ENCODE data around the gene FOXC2.
A peak's percentile ranks its signal among the peaks of the same experiment; 100 is the strongest.

The FOXC2 gene

GRCh38 chr16:86563469-86564345, 2.9 kb upstream of the FOXC2 start:
- Mint-ChIP-seq H3K27ac (peak overlapping the region; percentile 65), H3K36me3 (no peaks in the 10 kb centered on the region), H3K4me3 (peak overlapping the region; percentile 81), H3K9me3 (no peaks in the 10 kb centered on the region), H3K27me3 (peaks cover 34% of the 10 kb centered on the region), H3K4me1 (peaks cover 28% of the 10 kb centered on the region)

GRCh38 chr16:86565181-86565631, 1.4 kb upstream of the FOXC2 start:
- Mint-ChIP-seq H3K27ac (no peak overlapping the region), H3K9me3 (no peaks in the 10 kb centered on the region), H3K4me3 (no peak overlapping the region), H3K36me3 (no peaks in the 10 kb centered on the region), H3K27me3 (peaks cover 37% of the 10 kb centered on the region), H3K4me1 (peaks cover 30% of the 10 kb centered on the region)

GRCh38 chr16:86565644-86566511, 751 bp upstream of the FOXC2 start:
- H3K27ac Mint-ChIP-seq, result peak overlapping the region; percentile 62
- peaks cover 40% of the 10 kb centered on the region for H3K27me3 Mint-ChIP-seq
- H3K9me3 Mint-ChIP-seq, result no peaks in the 10 kb centered on the region
- H3K4me3 Mint-ChIP-seq, result no peak overlapping the region
- peaks cover 30% of the 10 kb centered on the region for H3K4me1 Mint-ChIP-seq
- no peaks in the 10 kb centered on the region for H3K36me3 Mint-ChIP-seq

GRCh38 chr16:86566966-86567700, 504 bp downstream of the FOXC2 start:
- Mint-ChIP-seq H3K27me3 (peaks cover 40% of the 10 kb centered on the region), H3K4me3 (peak overlapping the region; percentile 52), H3K36me3 (no peaks in the 10 kb centered on the region), H3K4me1 (peaks cover 30% of the 10 kb centered on the region), H3K9me3 (no peaks in the 10 kb centered on the region), H3K27ac (no peak overlapping the region)

GRCh38 chr16:86567701-86568581, 1.3 kb downstream of the FOXC2 start:
- no peak overlapping the region for H3K27ac Mint-ChIP-seq
- H3K36me3 Mint-ChIP-seq, result no peaks in the 10 kb centered on the region
- H3K9me3 Mint-ChIP-seq, result no peaks in the 10 kb centered on the region
- peak overlapping the region; percentile 52 for H3K4me3 Mint-ChIP-seq
- peaks cover 41% of the 10 kb centered on the region for H3K27me3 Mint-ChIP-seq
- H3K4me1 Mint-ChIP-seq, result peaks cover 30% of the 10 kb centered on the region

GRCh38 chr16:86568677-86569623, 2.3 kb downstream of the FOXC2 start:
- H3K4me1 Mint-ChIP-seq, result peaks cover 23% of the 10 kb centered on the region
- no peaks in the 10 kb centered on the region for H3K9me3 Mint-ChIP-seq
- peaks cover 38% of the 10 kb centered on the region for H3K27me3 Mint-ChIP-seq
- H3K36me3 Mint-ChIP-seq, result no peaks in the 10 kb centered on the region
- peak overlapping the region; percentile 41 for H3K27ac Mint-ChIP-seq
- peak overlapping the region; percentile 26 for H3K4me3 Mint-ChIP-seq

GRCh38 chr16:86569701-86570447, 3.2 kb downstream of the FOXC2 start:
- Mint-ChIP-seq H3K27ac (no peak overlapping the region), H3K4me1 (peaks cover 17% of the 10 kb centered on the region), H3K36me3 (no peaks in the 10 kb centered on the region), H3K4me3 (no peak overlapping the region), H3K9me3 (no peaks in the 10 kb centered on the region), H3K27me3 (peaks cover 37% of the 10 kb centered on the region)

GRCh38 chr16:86570558-86571529, 4.2 kb downstream of the FOXC2 start:
- no peaks in the 10 kb centered on the region for H3K9me3 Mint-ChIP-seq
- peaks cover 11% of the 10 kb centered on the region for H3K4me1 Mint-ChIP-seq
- H3K27me3 Mint-ChIP-seq, result peaks cover 40% of the 10 kb centered on the region
- no peak overlapping the region for H3K27ac Mint-ChIP-seq
- no peak overlapping the region for H3K4me3 Mint-ChIP-seq
- no peaks in the 10 kb centered on the region for H3K36me3 Mint-ChIP-seq

- Mint-ChIP-seq H3K4me1 (peaks cover 12% of the 10 kb centered on the region), H3K36me3 (no peaks in the 10 kb centered on the region), H3K4me3 (no peak overlapping the region), H3K27ac (no peak overlapping the region), H3K9me3 (no peaks in the 10 kb centered on the region), H3K27me3 (peaks cover 44% of the 10 kb centered on the region)
Observed at GRCh38 chr16:86571530-86571915, 4.9 kb downstream of the FOXC2 start.

- peaks cover 48% of the 10 kb centered on the region for H3K27me3 Mint-ChIP-seq
- no peak overlapping the region for H3K27ac Mint-ChIP-seq
- no peaks in the 10 kb centered on the region for H3K9me3 Mint-ChIP-seq
- no peak overlapping the region for H3K4me3 Mint-ChIP-seq
- H3K36me3 Mint-ChIP-seq, result no peaks in the 10 kb centered on the region
- peaks cover 15% of the 10 kb centered on the region for H3K4me1 Mint-ChIP-seq
Observed at GRCh38 chr16:86572041-86572521, 5.5 kb downstream of the FOXC2 start.

- H3K27ac Mint-ChIP-seq, result no peak overlapping the region
Observed at GRCh38 chr16:86572606-86573005, 6.0 kb downstream of the FOXC2 start.

GRCh38 chr16:86573215-86573614, 6.6 kb downstream of the FOXC2 start:
- Mint-ChIP-seq H3K36me3 (no peaks in the 10 kb centered on the region), H3K27me3 (peaks cover 54% of the 10 kb centered on the region), H3K4me1 (peaks cover 11% of the 10 kb centered on the region), H3K4me3 (no peak overlapping the region), H3K27ac (no peak overlapping the region), H3K9me3 (no peaks in the 10 kb centered on the region)

More at GRCh38 chr16:86572606-86573005, 6.0 kb downstream of the FOXC2 start:
- Mint-ChIP-seq H3K9me3 (no peaks in the 10 kb centered on the region), H3K4me3 (no peak overlapping the region), H3K36me3 (no peaks in the 10 kb centered on the region), H3K27me3 (peaks cover 50% of the 10 kb centered on the region), H3K4me1 (peaks cover 11% of the 10 kb centered on the region)
